OCI-LY3 (cell line): ENCODE measurements around the gene CHST14.

Experiments used
- EZH2phosphoT487 ChIP-seq: fragments of 200-600 bp; shearing (Covaris generic); IDR thresholded peaks from 2 replicates; pipeline ENCODE4 v1.6.1; 2018; ENCODE audit warnings: antibody characterized with exemption, mixed run types, low read depth
- TF ChIP-seq, protein P1 (sequence below): fragments of 200-600, 300-600 bp; sonication (generic); IDR thresholded peaks from 2 replicates; pipeline ENCODE4 v1.5.1; 2014; ENCODE audit warnings: antibody characterized with exemption, low read length, low read depth

DNA sequence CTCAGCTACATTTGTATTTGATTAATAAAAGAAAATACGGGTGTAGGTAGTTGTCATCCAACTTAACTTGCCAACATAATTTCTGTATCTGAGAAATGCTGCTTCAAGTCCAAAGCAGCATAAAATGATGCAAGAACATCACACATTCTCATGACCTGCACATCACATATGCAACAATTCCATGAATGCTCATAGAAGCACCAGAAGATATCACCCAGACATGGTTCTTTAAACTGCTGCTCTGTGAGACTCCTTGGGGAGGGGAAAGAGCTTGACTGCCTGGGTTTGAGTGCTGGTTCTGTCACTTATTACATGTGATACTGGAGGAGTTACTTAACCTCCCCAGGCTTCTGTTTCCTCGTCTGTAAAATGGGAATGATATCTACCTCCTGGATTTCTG lies 39.4 kb downstream of the CHST14 start:
- TF ChIP-seq, protein P1, sequence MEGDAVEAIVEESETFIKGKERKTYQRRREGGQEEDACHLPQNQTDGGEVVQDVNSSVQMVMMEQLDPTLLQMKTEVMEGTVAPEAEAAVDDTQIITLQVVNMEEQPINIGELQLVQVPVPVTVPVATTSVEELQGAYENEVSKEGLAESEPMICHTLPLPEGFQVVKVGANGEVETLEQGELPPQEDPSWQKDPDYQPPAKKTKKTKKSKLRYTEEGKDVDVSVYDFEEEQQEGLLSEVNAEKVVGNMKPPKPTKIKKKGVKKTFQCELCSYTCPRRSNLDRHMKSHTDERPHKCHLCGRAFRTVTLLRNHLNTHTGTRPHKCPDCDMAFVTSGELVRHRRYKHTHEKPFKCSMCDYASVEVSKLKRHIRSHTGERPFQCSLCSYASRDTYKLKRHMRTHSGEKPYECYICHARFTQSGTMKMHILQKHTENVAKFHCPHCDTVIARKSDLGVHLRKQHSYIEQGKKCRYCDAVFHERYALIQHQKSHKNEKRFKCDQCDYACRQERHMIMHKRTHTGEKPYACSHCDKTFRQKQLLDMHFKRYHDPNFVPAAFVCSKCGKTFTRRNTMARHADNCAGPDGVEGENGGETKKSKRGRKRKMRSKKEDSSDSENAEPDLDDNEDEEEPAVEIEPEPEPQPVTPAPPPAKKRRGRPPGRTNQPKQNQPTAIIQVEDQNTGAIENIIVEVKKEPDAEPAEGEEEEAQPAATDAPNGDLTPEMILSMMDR: no peak
- no peak for TF ChIP-seq EZH2phosphoT487
